K562 (cell line): Measurements from ENCODE around the gene NUP107. TPM values are rescaled to one million over a fixed set of nuclear protein-coding genes. Genes with fewer than 3 reads are reported as not detected.

ENCODE experiments used
- ATAC-seq: fragments of 200-7000 bp; cut with Tn5 transposase; 3 replicates; pipeline ENCODE4 v1.9.1; 2020; ENCODE audit warnings: moderate library complexity
- BruUV-seq: library from RNA; stranded (reverse); fragments of 400-500 nt; replicated peaks from 2 replicates; lab custom pipeline; 2021; lab: Mats Ljungman, UMichigan
- CTCF ChIA-PET: fragments of 300-600 bp; formaldehyde crosslinking; extraction: SDS; loops from one replicate; lab custom pipeline; 2021; ENCODE audit warnings: low intra/inter-chr PET ratio; lab: Yijun Ruan, JAX
- POLR2A ChIA-PET: fragments of 300-600, 350-650 bp; sonication (Branson Sonifier 250); formaldehyde crosslinking; extraction: SDS; loops from one replicate; lab custom pipeline; 2021; ENCODE audit warnings: antibody characterized with exemption, inconsistent platforms; lab: Yijun Ruan, JAX
- DNase-seq, 4 experiments: peaks; one replicate each; pipeline versions ENCODE4 v3.0.0 to v3.0.0-alpha.2; 2011 to 2018; ENCODE audit warnings: low spot score in 3 of 4, mixed read lengths in 3 of 4; ENCODE audit errors: extremely low read depth in 1 of 4
- FAIRE-seq: peaks from 2 replicates; lab custom pipeline; 2011; peaks lifted over from hg19 to GRCh38; lab: Jason Lieb, UNC
- H2AFZ ChIP-seq: 2 replicates; pipeline ENCODE4 v1.6.0; 2011; ENCODE audit warnings: low read depth, low read length, control low read depth, inconsistent platforms
- H3K27ac ChIP-seq: fragments of 200-600 bp; 3 replicates; pipeline ENCODE4 v1.8.0; 2011; ENCODE audit warnings: low read depth, mild to moderate bottlenecking, control low read depth, inconsistent platforms, low read length, moderate library complexity, mixed read lengths; ENCODE audit errors: extremely low read depth
- H3K27me3 ChIP-seq, 2 experiments: fragments of 300-600 bp in 1 of 2; 2 replicates in 1 of 2; 3 replicates in 1 of 2; pipeline versions ENCODE4 v1.6.0 to v1.8.0; 2011; ENCODE audit warnings: inconsistent platforms in 2 of 2, low read length in 2 of 2, mild to moderate bottlenecking in 1 of 2, mixed read lengths in 1 of 2, moderate library complexity in 1 of 2; ENCODE audit not compliant: control insufficient read depth in 2 of 2, insufficient read depth in 2 of 2
- H3K36me3 ChIP-seq: fragments of 300-600 bp; 3 replicates; pipeline ENCODE4 v1.8.0; 2011; ENCODE audit warnings: mild to moderate bottlenecking, low read length, inconsistent platforms; ENCODE audit not compliant: control insufficient read depth, insufficient read depth
- H3K4me1 ChIP-seq, 2 experiments: fragments of 200-600 bp in 1 of 2; replicated peaks in 1 of 2; 2 replicates in 1 of 2; 3 replicates in 1 of 2; pipeline versions ENCODE4 v1.5.1 to v1.8.0; 2011; ENCODE audit warnings: inconsistent platforms in 2 of 2, low read length in 2 of 2, mild to moderate bottlenecking in 1 of 2, mixed read lengths in 1 of 2, moderate library complexity in 1 of 2; ENCODE audit not compliant: control insufficient read depth in 2 of 2, insufficient read depth in 2 of 2
- H3K4me2 ChIP-seq: 2 replicates; pipeline ENCODE4 v1.6.1; 2011; ENCODE audit warnings: low read length, control low read depth, inconsistent platforms, mixed read lengths; ENCODE audit not compliant: insufficient read depth
- H3K4me3 ChIP-seq: fragments of 200-600 bp; sonication (generic), shearing (Covaris generic); 2 replicates; pipeline ENCODE4 v1.5.1; 2016; ENCODE audit warnings: control low read depth, inconsistent platforms
- H3K79me2 ChIP-seq: fragments of 200-600 bp; 3 replicates; pipeline ENCODE4 v1.8.0; 2011; ENCODE audit warnings: low read length, inconsistent platforms; ENCODE audit not compliant: control insufficient read depth, insufficient read depth
- H3K9ac ChIP-seq, 2 experiments: 2 replicates each; pipeline versions ENCODE4 v1.6.0 to v1.6.1; 2011; ENCODE audit warnings: low read depth in 2 of 2, low read length in 2 of 2, control low read depth in 1 of 2, inconsistent platforms in 1 of 2, mild to moderate bottlenecking in 1 of 2, mixed read lengths in 1 of 2; ENCODE audit not compliant: insufficient read depth in 1 of 2
- H3K9me1 ChIP-seq: one replicate; pipeline ENCODE4 v1.6.0; 2011; ENCODE audit warnings: inconsistent platforms, mild to moderate bottlenecking, low read length, moderate library complexity; ENCODE audit not compliant: control insufficient read depth, insufficient read depth
- H3K9me3 ChIP-seq: replicated peaks from 2 replicates; pipeline ENCODE4 v1.5.1; 2011; ENCODE audit warnings: low read depth, low read length, inconsistent platforms; ENCODE audit not compliant: control insufficient read depth, insufficient read depth
- H4K20me1 ChIP-seq: replicated peaks from 2 replicates; pipeline ENCODE4 v1.6.1; 2011; ENCODE audit warnings: low read length, inconsistent platforms, mixed read lengths; ENCODE audit not compliant: control insufficient read depth, insufficient read depth
- ARID1B ChIP-seq: fragments of 450-650 bp; IDR thresholded peaks from 2 replicates; pipeline ENCODE4 v1.6.1; 2016; ENCODE audit warnings: antibody characterized with exemption, mild to moderate bottlenecking, inconsistent platforms
- BRCA1 ChIP-seq, 2 experiments: fragments of 450-650 bp in 1 of 2; sonication (generic) in 1 of 2; formaldehyde crosslinking in 1 of 2; IDR thresholded peaks; 2 replicates each; pipeline versions ENCODE4 v1.5.0 to v1.6.1; 2017 to 2020; ENCODE audit warnings: mild to moderate bottlenecking in 1 of 2, missing genetic modification reagents in 1 of 2
- GTF2E2 ChIP-seq: fragments of 200-800 bp; sonication (Bioruptor generic); IDR thresholded peaks from 2 replicates; pipeline ENCODE4 v1.6.1; 2016; ENCODE audit warnings: missing genetic modification characterization, missing compliant biosample characterization
- IFI16 ChIP-seq: fragments of 250-450 bp; sonication (Bioruptor Pico); IDR thresholded peaks from 2 replicates; pipeline ENCODE4 v2.1.2; 2022; ENCODE audit warnings: mild to moderate bottlenecking, inconsistent platforms
- MEF2A ChIP-seq: IDR thresholded peaks from 2 replicates; pipeline ENCODE4 v1.6.1; 2011; ENCODE audit warnings: low read depth, mild to moderate bottlenecking, low read length, moderate library complexity; ENCODE audit not compliant: control insufficient read depth
- NFXL1 ChIP-seq: fragments of 450-650 bp; formaldehyde crosslinking; IDR thresholded peaks from 2 replicates; pipeline ENCODE4 v1.4.0; 2021; ENCODE audit warnings: mild to moderate bottlenecking
- POLR2H ChIP-seq: IDR thresholded peaks from 2 replicates; pipeline ENCODE4 v1.6.1; 2016; ENCODE audit warnings: missing genetic modification characterization, low read depth, mild to moderate bottlenecking, control low read depth, missing compliant biosample characterization, moderate library complexity
- RAD21 ChIP-seq, 2 experiments: fragments of 250-450 bp in 1 of 2; fragments of 450-650 bp in 1 of 2; sonication (Bioruptor Pico) in 1 of 2; formaldehyde crosslinking in 1 of 2; IDR thresholded peaks in 1 of 2; conservative IDR thresholded peaks in 1 of 2; 2 replicates each; pipeline versions ENCODE4 v1.4.0 to v1.8.0; 2020 to 2022; ENCODE audit warnings: mild to moderate bottlenecking in 2 of 2, moderate library complexity in 1 of 2
- TARDBP ChIP-seq: fragments of 450-650 bp; IDR thresholded peaks from 2 replicates; pipeline ENCODE4 v1.6.1; 2016
- ZNF586 ChIP-seq: fragments of 450-650 bp; formaldehyde crosslinking; conservative IDR thresholded peaks from 2 replicates; pipeline ENCODE4 v1.4.0; 2020; ENCODE audit warnings: mild to moderate bottlenecking, moderate library complexity
- WGBS: fragments of 100-300 bp; shearing (Covaris generic); methylation state at CpG from one replicate; pipeline ENCODE4 v1.1.6; 2016; ENCODE audit warnings: low coverage, mixed read lengths; ENCODE audit not compliant: insufficient coverage; ENCODE audit errors: missing lambda C conversion rate; 5-methylcytosine and 5-hydroxymethylcytosine counted together
- in situ Hi-C: fragments of 300-500 bp; cut with MboI; formaldehyde crosslinking; loops from 4 replicates; pipeline ENCODE4 v1.15.0; 2018; ENCODE audit warnings: inconsistent platforms, mixed read lengths
- intact Hi-C: fragments of 100-400 bp; cut with micrococcal nuclease; formaldehyde crosslinking; loops from 2 replicates; pipeline ENCODE4 v1.14.2; 2022
- polyA plus RNA-seq, 8 experiments: library from polyadenylated mRNA; depleted of rRNA in 4 of 8; stranded (reverse) in 5 of 8; unstranded in 3 of 8; fragments of >200 nt; fragmentation: Nextera tagmentation in 2 of 8; fragmentation: Illumina TruSeq in 1 of 8; extraction: Ambion mirVana in 2 of 8; extraction: Trizol in 1 of 8; gene quantifications; 2 replicates each; pipeline versions ENCODE4 v1.2.1 to v1.2.3, GENCODE V29; 2011 to 2014; ENCODE audit warnings: inconsistent platforms in 1 of 8, missing spikeins in 1 of 8
- total RNA-seq, 7 experiments: library from RNA; depleted of rRNA in 6 of 7; stranded (reverse); fragments of >200 nt in 6 of 7; fragmentation: Illumina TruSeq in 2 of 7; extraction: Trizol in 2 of 7; gene quantifications; 2 replicates each; pipeline versions ENCODE4 v1.2.1 to v1.2.3, GENCODE V29; 2011 to 2021; ENCODE audit warnings: low replicate concordance in 1 of 7
- TF ChIP-seq, protein P1 (sequence below), 3 experiments: IDR thresholded peaks in 2 of 3; conservative IDR thresholded peaks in 1 of 3; 2 replicates each; pipeline ENCODE4 v1.5.1; 2011 to 2012; ENCODE audit warnings: low read length in 3 of 3, mild to moderate bottlenecking in 3 of 3, control low read depth in 2 of 3, improper control_type of control experiment in 1 of 3, inconsistent platforms in 1 of 3, low read depth in 1 of 3, mixed read lengths in 1 of 3, moderate library complexity in 1 of 3; ENCODE audit not compliant: insufficient read depth in 2 of 3

The NUP107 gene
- total and polyA plus RNA-seq, 9 of the 15 experiments (the other 6 are each of a cell fraction or from before 2014, with no cell fraction given) = 129 to 277 (median 199) TPM

DNA sequence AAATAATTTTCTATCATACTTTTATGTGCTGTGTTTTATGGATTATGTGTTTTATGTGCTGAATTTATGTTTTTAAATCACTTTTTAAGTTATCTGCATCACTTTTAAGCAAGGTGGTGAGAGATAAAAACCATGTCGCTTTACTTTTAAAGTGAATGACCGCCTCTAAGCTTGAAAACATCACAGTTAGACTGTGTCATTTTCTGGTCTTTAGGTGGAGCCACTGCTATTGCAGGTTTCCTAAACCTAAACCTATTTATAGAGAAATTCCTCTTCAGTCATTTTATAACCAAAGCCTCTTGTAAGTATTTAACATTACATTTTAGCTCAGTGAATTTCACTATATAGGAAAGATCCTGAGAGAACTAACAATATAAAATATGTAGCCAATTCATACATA, 100.2 kb downstream of the NUP107 start:
- intact Hi-C loops (no loop called here), in situ Hi-C loops (no loop called here)
- ChIA-PET POLR2A (interaction anchor here (0.9 to 2.1 kb wide), 3 partner anchors 13 to 41 kb away, joined by 3 to 6 read pairs (median 4); partner anchors contain the start of genes MDM2 and SLC35E3), CTCF (interaction anchor here (0.7 kb wide), 1 partner anchor 368 kb away, joined by 4 read pairs; no protein-coding TSS in a partner anchor)
- no peaks in the 10 kb centered on the region for H3K36me3 ChIP-seq
- BruUV-seq = no TSS peak
- no peak overlapping the region for H3K9ac ChIP-seq
- peak overlapping the region; percentile 80 for H2AFZ ChIP-seq
- TF ChIP-seq ARID1B (no peak), MEF2A (peak; percentile 79), GTF2E2 (tag) (0 out of 2 replicates have a peak, but pooled peaks have one; percentile 13), TARDBP (no peak), NFXL1 (CRISPR knock-in tag) (no peak), POLR2H (tag) (no peak), IFI16 (CRISPR knock-in tag) (no peak), ZNF586 (CRISPR knock-in tag) (no peak), RAD21 (CRISPR knock-in tag; conservative IDR thresholded peaks at IDR 0.05 in 1 of 2, IDR thresholded peaks at IDR 0.05 in 1 of 2) (peak in 1 of 2 experiments; percentile 46; a peak in 3 of 4 replicates), BRCA1 (IDR thresholded peaks at IDR 0.05) (no peak), BRCA1 (CRISPR knock-in tag; IDR thresholded peaks at IDR 0.05) (no peak)
- TF ChIP-seq, protein P1, sequence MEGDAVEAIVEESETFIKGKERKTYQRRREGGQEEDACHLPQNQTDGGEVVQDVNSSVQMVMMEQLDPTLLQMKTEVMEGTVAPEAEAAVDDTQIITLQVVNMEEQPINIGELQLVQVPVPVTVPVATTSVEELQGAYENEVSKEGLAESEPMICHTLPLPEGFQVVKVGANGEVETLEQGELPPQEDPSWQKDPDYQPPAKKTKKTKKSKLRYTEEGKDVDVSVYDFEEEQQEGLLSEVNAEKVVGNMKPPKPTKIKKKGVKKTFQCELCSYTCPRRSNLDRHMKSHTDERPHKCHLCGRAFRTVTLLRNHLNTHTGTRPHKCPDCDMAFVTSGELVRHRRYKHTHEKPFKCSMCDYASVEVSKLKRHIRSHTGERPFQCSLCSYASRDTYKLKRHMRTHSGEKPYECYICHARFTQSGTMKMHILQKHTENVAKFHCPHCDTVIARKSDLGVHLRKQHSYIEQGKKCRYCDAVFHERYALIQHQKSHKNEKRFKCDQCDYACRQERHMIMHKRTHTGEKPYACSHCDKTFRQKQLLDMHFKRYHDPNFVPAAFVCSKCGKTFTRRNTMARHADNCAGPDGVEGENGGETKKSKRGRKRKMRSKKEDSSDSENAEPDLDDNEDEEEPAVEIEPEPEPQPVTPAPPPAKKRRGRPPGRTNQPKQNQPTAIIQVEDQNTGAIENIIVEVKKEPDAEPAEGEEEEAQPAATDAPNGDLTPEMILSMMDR (IDR thresholded peaks at IDR 0.05 in 2 of 3, conservative IDR thresholded peaks at IDR 0.05 in 1 of 3; ENCODE audit: insufficient read depth in 2 of 3, low read depth in 1 of 3, low read length in 3 of 3) = peak in 2 of 3 experiments; percentile 20 to 46; a peak in 3 of 6 replicates
- H4K20me1 ChIP-seq = no peaks in the 10 kb centered on the region
- DNase-seq (peak in 2 of 4 experiments; percentile 32 to 40), FAIRE-seq (no peak), ATAC-seq (peak; percentile 80)
- no peaks in the 10 kb centered on the region for H3K9me3 ChIP-seq
- no peaks in the 10 kb centered on the region for H3K79me2 ChIP-seq
- H3K9me1 ChIP-seq = no peaks in the 10 kb centered on the region
- H3K4me1 ChIP-seq = peaks cover 4% of the 10 kb centered on the region in 2 experiments; a peak in 4 of 5 replicates
- H3K4me3 ChIP-seq = no peak overlapping the region
- H3K27ac ChIP-seq = peak overlapping the region; percentile 20; the same call in 1 of the 3 replicates
- H3K27me3 ChIP-seq = no peaks in the 10 kb centered on the region
- 18% methylated on average over 2 of the region's 2 CpGs for WGBS
- no peak overlapping the region for H3K4me2 ChIP-seq
